ENCODE results near the gene ADAM19. TPM values are rescaled to one million over a fixed set of nuclear protein-coding genes. Genes with fewer than 3 reads are reported as not detected.

The ADAM19 gene
- polyA plus RNA-seq, 3 donors = 0.60 to 4.9 (median 2.5) TPM

- WGBS, 3 donors = 87 to 100% (median 87%) methylated on average over 2 of the region's 2 CpGs
Observed at GRCh38 chr5:157570531-157571200, 4.9 kb downstream of the ADAM19 start.

DNA sequence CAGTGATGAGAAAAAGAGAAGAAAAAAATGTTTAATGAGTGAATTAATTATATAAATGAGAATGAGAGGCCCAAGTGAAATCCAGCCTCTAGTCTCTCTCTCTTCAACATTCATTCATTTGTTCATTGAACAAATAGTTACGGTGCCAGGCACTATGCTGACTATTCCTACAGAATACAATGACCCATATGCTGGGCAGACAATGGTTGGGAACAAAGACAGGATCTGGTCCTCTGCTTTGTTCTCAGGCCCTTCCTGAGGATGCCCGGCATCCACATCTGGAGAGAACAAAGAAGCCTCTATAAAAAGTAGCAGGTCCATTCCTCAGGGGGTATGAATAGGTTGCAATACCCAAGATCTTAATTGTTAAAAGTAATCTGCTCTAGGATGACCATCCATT lies 6.9 kb downstream of the ADAM19 start:
- H3K27ac ChIP-seq (ENCODE audit: low read depth, low read length) = no peak overlapping the region
- 51 to 83% (median 78%) methylated on average over 2 of the region's 2 CpGs for WGBS, 3 donors

More at GRCh38 chr5:157570531-157571200, 4.9 kb downstream of the ADAM19 start:
- no peak overlapping the region for H3K27ac ChIP-seq (ENCODE audit: low read depth, low read length)

GRCh38 chr5:157568222-157568621 lies 7.4 kb downstream of the ADAM19 start:
- H3K27ac ChIP-seq (ENCODE audit: low read depth, low read length) = no peak overlapping the region
- 84 to 90% (median 85%) methylated on average over 4 of the region's 4 CpGs for WGBS, 3 donors

- WGBS, 3 donors = 41 to 84% (median 51%) methylated on average over 6 of the region's 6 CpGs
- H3K27ac ChIP-seq (ENCODE audit: low read depth, low read length) = no peak overlapping the region
Observed at GRCh38 chr5:157566902-157567489, 8.6 kb downstream of the ADAM19 start.

DNA sequence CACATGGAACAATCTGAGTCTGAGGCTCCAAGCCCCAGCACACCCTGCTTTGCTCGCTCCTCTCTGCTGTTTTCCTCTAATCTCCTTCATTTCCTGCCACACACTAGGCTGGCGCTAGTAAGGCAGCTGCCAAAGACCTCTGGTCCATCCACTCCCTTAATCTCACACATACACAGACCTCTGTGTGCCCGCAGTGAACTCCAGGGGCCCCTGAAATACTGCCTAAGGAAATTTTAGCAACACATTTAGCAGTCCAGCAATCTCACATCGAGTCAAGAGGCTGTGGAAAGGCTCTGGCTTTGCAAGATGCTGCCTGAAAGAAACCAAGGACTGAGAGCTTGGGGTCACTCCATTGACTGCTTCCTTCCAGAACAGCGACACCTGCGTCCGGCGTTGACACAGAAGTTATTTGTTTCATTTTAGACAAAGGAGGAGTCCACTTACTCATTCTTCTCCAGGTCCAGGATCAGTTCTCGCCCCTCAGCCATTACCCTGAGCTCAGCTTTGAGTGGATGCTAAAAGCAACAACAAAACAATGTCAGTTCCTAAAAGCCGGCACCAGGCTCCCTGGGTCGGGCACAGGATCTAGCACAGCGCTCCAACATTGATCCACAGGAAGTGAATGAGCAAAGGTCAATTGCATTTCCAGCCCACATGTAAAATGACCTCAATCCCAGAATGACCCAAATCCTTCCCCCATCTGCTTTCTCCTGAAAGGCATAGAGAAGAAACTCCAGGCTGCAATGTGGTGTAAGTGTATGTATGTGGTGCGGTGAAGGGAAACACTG lies 11.5 kb downstream of the ADAM19 start:
- 41 to 68% (median 52%) methylated on average over 13 of the region's 13 CpGs for WGBS, 3 donors

GRCh38 chr5:157563373-157563928 lies 12.1 kb downstream of the ADAM19 start:
- H3K27ac ChIP-seq (ENCODE audit: low read depth, low read length) = no peak overlapping the region
- WGBS, 3 donors = 44 to 58% (median 44%) methylated on average over 11 of the region's 11 CpGs

More for the DNA sequence above, 11.5 kb downstream of the ADAM19 start:
- H3K27ac ChIP-seq (ENCODE audit: low read depth, low read length) = no peak overlapping the region

DNA sequence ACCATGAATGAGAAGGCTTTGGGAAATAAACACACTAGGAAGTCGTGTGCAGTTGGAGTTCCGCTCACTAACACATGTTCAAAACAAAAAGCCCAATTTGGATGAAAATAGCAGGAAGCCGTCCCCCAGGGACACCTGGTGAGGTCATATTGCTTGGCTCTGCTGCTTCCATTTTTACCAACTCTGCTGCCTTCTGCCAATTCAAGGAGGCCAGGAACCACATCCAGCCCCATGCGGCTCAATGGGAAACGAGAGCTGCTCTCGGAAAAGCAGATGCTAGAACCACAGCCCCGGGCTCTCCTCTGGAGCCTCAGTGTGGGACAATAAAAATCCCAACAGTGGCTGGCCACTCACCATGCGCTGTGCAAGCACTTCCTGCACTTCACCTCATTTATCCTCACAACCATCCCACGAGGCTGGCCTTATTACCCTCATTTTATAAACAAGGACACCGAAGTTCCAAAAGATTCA lies 13.4 kb downstream of the ADAM19 start:
- WGBS, 3 donors = 57 to 84% (median 70%) methylated on average over 10 of the region's 10 CpGs
- H3K27ac ChIP-seq (ENCODE audit: low read depth, low read length) = no peak overlapping the region

- 76 to 87% (median 83%) methylated on average over 9 of the region's 9 CpGs for WGBS, 3 donors
- H3K27ac ChIP-seq (ENCODE audit: low read depth, low read length) = no peak overlapping the region
Observed at GRCh38 chr5:157561110-157561509, 14.5 kb downstream of the ADAM19 start.

DNA sequence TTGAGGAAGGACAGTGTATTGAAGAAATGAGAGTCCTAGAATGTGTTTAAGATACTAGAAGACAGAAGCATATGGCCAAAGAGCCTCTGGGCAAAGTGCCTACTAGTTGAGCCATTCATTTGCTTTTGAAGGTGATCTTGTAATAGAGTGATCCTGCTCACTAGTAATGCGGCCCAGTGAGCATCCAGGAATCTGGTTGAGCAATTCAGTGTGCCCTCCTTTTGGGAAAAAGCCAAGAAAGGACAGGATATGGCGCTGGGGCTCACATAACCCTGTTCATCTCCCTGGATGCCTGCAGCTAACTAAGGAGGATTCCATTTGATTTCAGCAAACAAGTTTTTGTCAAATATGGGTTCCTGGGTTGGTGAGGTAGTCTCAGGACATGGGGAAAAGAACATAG lies 16.3 kb downstream of the ADAM19 start:
- 61 to 77% (median 65%) methylated on average over 2 of the region's 2 CpGs for WGBS, 3 donors
- no peak overlapping the region for H3K27ac ChIP-seq (ENCODE audit: low read depth, low read length)

- WGBS, 3 donors = 41 to 53% (median 52%) methylated on average over 2 of the region's 2 CpGs
- no peak overlapping the region for H3K27ac ChIP-seq (ENCODE audit: low read depth, low read length)
Observed at GRCh38 chr5:157558681-157559080, 16.9 kb downstream of the ADAM19 start.

- H3K27ac ChIP-seq (ENCODE audit: low read depth, low read length) = no peak overlapping the region
- 85 to 96% (median 89%) methylated on average over 4 of the region's 4 CpGs for WGBS, 3 donors
Observed at GRCh38 chr5:157558041-157558595, 17.5 kb downstream of the ADAM19 start.

- 92 to 97% (median 96%) methylated on average over 8 of the region's 8 CpGs for WGBS, 3 donors
Observed at GRCh38 chr5:157556615-157557418, 18.8 kb downstream of the ADAM19 start.

DNA sequence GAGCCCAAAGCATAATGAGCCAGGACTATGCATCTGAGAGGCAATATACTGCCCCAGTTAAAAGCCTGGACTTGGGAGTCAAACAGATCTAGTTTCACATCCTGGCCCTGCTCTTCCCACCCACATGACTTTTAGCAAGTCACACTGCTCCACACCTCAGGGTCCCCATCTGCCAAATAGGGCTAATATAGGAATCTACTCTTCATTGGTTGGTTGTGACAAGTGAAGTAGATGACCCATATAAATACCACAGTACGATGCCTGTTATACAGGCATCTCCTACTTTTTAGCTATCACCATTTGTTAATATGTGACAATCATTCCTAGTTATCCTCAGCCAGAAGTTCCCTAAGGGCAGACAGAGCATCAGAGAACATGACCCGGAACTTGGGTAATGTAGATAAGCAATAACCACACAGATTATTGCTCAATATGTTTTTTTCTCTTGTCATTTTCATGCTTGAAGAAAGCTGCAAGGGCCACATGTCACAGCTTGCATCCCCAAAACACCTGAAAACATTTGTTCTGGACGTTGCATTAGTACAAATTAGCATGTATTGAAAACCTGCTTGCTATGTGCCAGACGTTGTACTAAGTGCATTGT lies 20.4 kb downstream of the ADAM19 start:
- no peak overlapping the region for H3K27ac ChIP-seq (ENCODE audit: low read depth, low read length)
- WGBS, 3 donors = 42 to 64% (median 46%) methylated on average over 4 of the region's 4 CpGs

More at GRCh38 chr5:157556615-157557418, 18.8 kb downstream of the ADAM19 start:
- no peak overlapping the region for H3K27ac ChIP-seq (ENCODE audit: low read depth, low read length)

DNA sequence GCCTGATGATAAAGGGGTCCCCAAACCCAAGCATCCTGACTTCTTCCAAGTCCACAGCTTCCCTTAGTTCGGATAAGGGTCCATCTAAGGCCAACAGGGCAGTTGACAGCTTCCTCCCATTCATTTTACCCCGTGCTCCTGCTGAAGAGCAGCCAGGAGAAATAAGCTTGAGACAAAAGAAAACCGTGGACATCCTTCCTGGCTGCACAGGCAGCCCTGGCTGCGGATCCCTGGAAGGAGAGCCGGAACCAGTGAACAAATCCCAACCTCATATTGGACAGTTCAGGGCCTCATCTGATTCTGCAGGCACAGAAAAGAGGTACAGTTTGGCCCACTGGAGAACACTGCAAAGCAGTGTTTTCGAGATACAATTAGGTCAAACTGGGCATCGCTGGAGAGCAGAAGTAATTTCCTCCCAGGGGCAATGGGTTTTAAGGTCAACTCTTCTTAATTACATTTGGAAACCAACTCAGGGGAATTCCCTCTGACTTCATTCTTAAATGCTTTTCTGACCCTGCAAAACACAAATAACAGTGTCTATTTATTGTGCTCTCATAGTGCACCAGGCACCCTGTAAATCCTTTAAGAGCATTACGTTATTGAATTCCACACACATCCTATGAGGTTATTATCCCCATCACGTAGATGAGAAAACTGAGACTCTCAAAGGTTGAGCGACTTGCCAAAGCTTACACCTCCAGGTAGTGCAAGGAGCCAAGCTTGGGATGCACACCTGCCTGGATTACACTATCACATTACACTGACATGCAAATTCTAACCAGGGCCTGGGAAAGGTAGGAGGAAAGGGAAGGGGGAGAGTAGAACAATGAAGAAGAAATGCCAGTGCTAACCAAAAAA lies 21.2 kb downstream of the ADAM19 start:
- WGBS, 3 donors = 42 to 63% (median 53%) methylated on average over 10 of the region's 10 CpGs
- no peak overlapping the region for H3K27ac ChIP-seq (ENCODE audit: low read depth, low read length)

DNA sequence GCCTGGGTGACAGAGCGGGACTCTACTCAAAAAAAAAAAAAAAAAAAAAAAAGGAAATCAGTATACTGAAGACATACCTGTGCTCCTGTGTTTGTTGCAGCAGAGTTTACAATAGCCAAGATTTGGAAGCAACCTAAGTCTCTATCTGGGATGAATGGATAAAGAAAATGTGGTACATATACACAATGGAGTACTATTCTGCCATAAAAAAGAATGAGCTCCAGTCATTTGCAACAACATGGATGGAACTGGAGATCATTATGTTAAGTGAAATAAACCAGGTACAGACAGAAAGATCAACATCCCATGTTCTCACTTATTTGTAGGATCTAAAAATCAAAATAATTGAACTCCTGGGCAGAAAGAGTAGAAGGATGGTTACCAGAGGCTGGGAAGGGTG lies 22.9 kb downstream of the ADAM19 start:
- H3K27ac ChIP-seq (ENCODE audit: low read depth, low read length) = no peak overlapping the region
- WGBS, 3 donors = 95 to 100% (median 100%) methylated on average over 1 of the region's 1 CpG

- WGBS, 3 donors = 69 to 78% (median 74%) methylated on average over 4 of the region's 4 CpGs
- no peak overlapping the region for H3K27ac ChIP-seq (ENCODE audit: low read depth, low read length)
Observed at GRCh38 chr5:157550663-157551062, 24.9 kb downstream of the ADAM19 start.
